ENCODE measurements around the gene KLRC1.
"Not testable (repeated sequence)": the region's sequence is repeated elsewhere in the genome, so short reads cannot be mapped to it uniquely, and the experiment has no call there.

KLRC1 gene

DNA sequence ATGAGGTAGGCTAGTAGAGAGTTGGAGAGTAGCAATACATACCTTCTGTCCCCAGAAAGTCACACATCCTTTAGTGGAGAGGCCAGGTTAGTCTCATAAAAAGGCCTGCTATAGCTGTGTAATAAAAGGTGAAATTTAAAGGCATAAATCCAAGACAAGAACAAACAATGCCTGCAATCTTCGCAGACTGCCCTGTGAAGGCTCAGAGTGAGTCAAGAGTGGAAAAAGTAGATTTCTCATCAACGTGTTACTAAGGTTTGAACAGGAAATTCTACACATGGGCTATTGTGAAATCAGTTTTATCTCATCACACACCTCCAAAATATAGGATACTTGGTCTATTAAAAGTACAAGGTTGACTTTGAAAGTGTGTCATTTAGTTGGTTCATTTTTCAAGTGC is at the start of gene KLRC1:
Gene KLRC1 (minus strand): TSS at position 222 of the 400 bp plus-strand sequence. CDS start 2,221 bp downstream, outside the sequence.
- no peak for DNase-seq

DNA sequence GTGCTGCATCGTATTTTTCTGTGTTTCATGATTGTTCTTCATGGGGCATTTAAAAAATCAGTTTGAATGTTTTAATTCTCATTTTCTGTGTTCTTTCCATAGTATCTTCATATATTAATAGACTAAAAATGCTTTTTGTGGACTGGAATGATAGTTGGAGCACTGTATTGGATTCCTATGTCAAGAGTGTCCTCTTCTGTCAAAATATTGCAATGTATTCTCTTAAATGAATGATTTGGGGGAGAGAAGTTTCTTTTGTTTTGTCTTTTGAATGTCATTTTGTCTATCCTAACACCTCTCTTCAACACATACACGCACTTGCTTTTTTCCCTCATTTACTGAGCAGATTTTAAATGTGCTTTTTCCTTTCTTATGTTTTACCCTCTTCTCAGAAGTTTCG is 47.9 kb upstream of the KLRC1 start:
- no peak for DNase-seq

DNA sequence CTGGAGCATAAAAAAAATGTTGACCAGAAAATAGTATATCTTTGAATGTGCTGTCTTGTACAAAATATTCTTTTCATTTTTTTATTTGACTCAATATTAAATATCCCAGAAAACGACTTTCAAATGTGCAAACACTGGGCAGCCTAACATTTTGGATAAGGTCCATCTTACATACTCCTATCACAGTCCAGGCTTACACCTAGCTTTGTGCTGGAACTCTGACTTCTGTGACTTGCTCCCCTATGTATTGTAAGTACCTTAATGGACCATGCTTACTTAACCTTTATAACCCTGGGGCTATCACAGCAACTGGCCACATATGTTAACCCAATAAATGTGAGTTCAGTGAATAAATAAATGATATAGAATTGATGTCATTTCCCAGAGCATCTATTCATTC is 44.9 kb upstream of the KLRC1 start:
- DNase-seq, result no peak

DNA sequence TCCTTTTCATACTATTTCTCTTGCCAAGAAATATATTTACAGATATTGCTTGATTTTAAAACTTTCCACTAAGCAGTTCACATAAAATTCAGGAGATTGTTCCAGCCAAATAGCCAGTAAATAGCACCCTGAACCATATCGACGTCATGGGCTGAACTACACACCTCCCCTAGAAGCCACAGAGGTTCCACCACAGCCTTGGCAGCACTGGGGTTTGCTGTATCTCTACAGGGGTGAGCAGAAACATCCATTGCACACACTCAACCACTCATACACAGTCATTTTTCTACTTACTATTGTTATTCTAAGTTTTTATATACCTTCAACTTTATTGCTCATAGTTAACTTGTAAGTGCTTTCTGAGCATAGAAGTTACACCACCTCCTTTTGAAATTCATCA is 44.4 kb upstream of the KLRC1 start:
- DNase-seq, result no peak

DNA sequence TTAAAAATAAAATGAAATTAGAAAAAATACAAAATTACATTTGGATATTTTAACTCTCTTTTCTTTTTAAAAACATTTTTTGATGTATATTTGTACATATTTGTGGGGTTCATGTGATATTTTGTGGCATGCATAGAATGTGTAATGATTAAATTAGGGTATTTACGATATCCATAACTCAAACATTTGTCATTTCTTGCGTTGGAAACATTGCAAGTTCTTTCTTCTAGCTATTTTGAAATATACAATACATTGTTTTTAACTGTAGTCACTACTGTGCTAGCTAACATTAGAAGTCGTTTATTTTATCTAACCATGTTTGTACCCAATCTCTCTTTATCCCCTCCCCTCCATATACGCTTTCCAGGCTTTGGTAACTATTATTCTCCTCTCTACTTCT is 38.6 kb upstream of the KLRC1 start:
- DNase-seq, result no peak

DNA sequence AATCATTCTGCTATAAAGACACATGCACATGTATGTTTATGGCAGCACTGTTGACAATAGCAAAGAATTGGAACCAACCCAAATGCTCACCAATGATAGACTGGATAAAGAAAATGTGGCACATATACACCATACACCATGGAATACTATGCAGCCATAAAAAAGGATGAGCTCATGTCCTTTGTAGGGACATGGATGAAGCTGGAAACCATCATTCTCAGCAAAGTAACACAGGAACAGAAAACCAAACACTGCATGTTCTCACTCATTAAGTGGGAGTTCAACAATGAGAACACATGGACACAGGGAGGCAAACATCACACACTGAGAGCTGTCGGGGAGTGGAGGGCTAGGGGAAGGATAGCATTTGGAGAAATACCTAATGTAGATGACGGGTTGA is 34.2 kb upstream of the KLRC1 start:
- DNase-seq, result not testable (repeated sequence)

DNA sequence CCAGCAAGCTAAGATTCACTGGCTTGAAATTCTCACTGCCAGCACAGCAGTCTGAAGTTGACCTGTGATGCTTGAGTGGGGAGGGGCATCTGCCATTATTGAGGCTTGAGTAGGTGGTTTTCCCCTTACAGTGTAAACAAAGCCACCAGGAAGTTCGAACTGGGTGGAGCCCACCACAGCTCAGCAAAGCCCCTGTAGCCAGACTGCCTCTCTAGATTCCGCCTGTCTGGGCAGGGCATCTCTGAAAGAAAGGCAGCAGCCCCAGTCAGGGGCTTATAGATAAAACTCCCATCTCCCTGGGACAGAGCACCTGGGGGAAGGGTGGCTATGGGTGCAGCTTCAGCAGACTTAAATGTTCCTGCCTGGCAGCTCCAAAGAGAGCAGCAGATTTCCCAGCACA is 28.7 kb upstream of the KLRC1 start:
- DNase-seq, result not testable (repeated sequence)

DNA sequence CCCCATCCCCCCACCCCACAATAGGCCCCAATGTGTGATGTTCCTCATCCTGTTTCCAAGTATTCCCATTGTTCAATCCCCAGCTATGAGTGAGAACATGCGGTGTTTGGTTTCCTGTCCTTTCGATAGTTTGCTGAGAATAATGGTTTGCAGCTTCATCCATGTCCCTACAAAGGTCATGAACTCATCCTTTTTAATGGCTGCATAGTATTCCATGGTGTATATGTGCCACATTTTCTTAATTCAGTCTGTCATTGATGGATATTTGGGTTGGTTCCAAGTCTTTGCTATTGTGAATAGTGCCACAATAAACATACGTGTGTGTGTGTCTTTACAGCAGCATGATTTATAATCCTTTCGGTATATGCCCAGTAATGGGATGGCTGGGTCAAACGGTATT is 19.6 kb upstream of the KLRC1 start:
- not testable (repeated sequence) for DNase-seq

DNA sequence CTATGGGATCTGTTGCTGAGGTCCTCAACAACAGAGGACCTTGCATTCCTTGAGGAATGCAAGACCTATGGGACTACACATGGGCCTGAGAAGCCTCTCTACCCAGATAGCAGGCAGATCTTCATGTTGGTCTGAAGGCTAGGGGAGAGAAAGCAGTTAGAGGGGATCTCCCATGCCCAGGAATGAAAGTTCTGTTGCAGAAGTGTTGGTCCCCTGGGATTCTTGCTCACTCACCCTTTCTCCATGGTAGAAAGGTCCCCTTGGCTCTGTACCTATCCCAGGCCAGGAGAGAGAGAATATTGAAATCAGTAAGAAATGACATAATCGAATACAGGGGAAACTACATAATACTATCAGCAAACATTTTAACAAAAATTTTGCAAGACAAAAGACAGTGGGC is 16.5 kb upstream of the KLRC1 start:
- no peak for DNase-seq

DNA sequence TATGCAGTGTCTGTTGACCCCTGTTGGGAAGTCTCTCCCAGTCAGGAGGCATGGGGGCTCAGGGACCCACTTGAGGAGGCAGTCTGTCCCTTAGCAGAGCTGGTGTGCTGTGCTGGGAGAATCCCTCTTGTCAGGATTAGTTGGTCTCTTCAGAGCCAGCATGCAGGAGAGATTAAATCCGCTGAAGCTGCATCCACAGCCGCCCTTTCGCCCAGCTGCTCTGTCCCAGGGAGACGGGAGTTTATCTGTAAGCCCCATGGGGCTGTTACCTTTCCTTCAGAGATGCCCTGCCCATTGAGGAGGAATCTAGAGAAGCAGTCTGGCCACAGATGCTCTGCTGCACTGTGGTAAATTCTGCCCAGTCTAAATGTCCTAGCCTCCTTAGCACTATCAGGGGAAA is 13.1 kb upstream of the KLRC1 start:
- no peak for DNase-seq

DNA sequence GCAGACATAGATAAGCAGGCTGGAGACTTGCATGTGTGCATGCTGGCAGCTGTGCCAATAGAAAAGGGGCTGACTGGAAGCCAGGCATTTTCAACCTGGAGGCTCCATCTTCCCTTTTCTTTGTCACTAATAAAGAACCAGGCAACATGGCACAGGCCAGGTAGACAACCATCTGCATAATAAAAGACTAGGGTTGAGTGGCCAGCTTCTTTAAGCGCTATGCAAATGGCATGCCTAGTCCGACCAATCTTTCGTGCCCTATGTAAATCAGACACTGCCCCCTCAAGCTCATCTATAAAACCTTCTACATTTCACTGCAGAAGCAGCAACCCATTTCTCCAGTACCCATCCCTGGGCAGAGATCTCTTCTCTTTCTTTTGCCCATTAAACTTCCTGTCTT is 4.6 kb upstream of the KLRC1 start:
- DNase-seq, result no peak

DNA sequence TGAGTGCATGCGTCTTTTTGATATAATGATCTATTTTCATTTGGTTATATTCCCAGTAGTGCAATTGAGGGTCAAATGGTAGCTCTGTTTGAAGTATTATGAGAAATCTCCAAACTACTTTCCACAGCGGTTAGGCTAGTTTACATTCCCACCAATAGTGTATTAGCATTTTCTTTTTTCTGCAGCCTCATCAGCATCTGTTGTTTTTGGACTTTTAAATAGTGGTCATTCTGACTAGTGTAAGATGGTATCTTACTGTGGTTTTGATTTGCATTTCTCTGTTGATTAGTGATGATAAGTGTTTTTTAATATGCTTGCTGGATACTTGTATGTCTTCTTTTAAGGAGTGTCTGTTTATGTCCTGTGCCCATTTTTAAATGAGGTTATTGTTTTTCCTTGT is 3.7 kb upstream of the KLRC1 start:
- no peak for DNase-seq

DNA sequence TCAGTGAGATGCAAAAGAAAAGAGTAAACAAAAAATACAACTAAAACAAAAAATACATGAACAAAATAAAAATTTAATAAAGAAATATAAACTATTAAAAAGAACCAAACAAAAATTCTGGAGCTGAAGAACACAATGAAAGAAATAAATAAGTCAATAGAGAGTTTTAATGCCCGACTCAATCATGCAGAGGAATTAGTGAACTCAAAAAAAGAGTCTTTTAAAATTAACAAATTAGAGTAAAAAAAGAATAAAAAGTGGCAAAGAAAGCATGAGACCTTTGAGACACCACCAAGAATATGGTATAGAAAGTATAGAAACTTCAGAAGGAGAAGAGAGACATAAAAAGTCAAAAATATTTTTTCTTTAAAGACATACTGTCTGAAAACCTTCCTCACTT is 2.6 kb upstream of the KLRC1 start:
- DNase-seq, result no peak

DNA sequence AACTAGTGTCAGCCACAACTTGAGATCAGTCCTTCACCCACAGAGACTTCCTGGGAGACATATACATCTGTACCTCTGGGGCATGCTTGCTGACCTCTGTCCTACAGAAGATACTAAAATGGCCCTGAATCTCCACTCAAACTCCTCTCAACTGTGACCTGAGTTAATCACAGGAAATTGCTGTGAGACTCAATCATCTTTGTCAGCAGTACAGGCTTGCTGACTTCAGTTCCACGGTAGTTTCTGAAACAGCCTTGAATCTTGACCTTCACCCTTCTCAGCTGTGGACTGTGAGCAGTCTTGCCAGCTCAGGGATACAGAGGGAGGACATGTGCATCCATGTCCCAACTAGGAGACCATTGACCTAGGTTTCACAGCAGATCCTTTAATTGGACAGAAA is 1.4 kb upstream of the KLRC1 start:
- no peak for DNase-seq

DNA sequence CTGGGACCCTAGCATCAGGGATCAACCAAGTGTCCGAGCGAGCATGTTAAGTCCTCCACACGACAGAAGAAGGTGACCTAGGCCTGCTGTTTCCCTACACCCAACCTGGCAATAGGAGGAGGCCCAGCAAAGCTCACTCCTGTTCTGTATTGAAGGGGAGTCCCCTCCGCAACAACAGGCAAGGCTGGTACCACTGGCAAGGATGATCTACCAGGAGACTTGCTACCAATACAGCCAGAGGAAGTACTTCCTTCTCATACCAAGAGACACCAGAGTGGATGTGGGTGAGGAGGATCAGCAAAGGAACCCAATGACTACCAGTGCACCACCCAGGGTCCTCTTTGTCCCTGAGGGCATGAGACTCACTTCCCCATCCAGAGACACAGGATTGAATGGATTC is 4.9 kb downstream of the KLRC1 start:
- DNase-seq, result no peak

DNA sequence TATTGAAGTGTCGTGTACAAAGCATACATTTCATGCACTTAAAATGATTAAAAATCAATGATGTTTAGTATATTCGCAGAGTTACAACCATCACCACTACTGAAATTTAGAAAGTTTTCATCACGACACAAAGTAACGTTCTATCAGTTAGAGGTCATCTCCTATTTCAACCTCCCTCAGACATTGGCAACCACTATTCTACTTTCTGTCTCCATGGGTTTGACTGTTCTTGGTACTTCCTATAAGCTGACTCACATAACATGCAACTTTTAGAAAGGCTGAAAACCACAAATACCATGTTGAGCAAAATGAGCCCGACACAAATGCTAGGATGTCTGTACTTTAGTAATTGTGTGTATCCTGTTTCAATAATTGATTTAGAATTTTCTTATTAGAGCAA is 7.1 kb downstream of the KLRC1 start:
- DNase-seq, result not testable (repeated sequence)

DNA sequence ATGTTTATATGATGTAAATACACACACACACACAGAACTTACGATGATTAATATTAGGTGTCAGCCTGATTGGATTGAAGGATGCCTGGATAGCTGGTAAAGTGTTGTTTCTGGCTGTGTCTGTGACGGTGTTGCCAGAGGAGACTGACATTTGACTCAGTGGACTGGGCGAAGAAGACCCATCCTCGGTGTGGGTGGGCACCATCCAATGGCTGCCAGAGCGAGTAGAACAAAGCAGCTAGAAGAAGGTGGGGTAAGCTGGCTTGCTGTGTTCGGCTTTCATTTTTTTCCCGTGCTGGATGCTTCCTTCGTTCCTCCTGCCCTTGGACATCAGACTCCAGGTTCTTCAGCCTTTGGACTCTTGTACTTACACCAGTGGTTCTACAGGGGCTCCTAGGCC is 12.0 kb downstream of the KLRC1 start:
- DNase-seq, result not testable (repeated sequence)

DNA sequence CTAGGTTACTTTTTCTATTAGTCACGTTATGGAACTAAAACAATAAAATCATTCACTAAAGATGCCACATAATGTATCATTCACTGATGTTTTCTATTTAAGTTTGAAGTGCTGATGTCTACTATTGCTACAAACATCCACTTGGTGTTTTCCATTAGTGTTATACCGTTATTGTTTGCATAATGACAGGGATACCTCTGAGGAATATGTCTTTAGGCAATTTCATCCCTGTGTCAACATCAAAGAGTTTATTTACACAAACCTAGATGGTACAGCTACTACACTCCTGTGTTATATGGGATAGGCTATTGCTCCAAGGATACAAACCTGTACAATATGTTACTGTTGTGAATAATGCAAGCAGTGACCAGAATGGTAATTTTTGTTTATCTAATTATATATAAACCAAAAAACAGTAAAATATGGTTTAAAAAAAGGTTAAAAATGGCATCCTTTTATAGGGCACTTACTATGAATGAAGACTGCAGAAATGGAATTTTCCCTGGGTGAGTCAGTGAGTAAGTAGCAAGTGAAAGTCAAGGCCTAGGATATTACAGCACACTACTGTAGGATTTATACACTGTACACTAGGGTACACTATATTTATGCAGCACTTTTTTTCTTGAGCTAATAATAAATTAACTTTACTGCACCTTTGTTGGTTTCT is 13.4 kb downstream of the KLRC1 start:
- DNase-seq, result not testable (repeated sequence)

DNA sequence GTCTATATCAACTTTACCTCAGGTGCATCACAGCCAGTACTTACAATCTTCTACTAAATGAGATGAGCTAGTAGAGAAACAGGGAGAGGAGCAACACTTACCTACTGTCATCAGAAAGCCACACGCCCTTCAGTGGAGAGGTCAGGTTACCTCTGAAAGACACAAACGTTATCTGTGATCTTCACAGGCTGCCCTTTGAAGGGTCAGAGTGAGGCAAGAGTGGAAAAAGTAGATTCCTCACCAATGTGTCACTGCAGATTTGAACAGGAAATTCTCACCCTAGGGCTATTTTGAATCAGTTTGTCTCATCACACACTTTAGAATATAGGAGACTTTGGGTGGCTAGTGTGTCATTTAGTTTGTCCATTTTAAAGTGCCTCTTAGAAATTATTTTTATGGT is 15.6 kb downstream of the KLRC1 start:
- DNase-seq, result not testable (repeated sequence)

DNA sequence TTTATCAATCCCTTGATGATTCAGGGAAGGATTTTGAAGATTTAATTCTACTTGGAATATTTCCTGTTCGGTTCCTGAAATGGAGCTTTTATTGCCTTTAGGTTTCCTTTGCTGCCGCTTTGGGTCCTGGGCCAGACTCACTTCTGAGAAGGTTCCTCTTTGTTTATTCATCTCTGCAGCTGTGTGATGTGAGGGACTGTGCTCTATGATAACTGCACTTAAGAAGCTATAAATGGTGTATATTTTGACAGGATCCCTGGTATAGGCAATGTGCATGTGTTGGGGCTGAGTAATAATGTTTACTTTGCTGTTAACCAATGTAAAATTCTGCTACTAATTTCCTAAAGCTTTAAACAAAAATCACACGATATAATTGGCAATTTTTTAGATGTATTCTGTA is 17.4 kb downstream of the KLRC1 start, which contains the start of gene KLRC2:
Gene KLRC2 (minus strand): TSS at position 195 of the 400 bp plus-strand sequence. CDS start 24 bp downstream, at position 171.
- DNase-seq, result not testable (repeated sequence)

DNA sequence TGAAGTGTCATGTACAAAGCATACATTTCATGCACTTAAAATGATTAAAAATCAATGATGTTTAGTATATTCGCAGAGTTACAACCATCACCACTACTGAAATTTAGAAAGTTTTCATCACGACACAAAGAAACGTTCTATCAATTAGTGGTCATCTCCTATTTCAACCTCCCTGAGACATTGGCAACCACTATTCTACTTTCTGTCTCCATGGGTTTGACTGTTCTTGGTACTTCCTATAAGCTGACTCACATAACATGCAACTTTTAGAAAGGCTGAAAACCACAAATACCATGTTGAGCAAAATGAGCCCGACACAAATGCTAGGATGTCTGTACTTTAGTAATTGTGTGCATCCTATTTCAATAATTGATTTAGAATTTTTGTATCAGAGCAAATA is 22.6 kb downstream of the KLRC1 start:
- DNase-seq, result not testable (repeated sequence)

DNA sequence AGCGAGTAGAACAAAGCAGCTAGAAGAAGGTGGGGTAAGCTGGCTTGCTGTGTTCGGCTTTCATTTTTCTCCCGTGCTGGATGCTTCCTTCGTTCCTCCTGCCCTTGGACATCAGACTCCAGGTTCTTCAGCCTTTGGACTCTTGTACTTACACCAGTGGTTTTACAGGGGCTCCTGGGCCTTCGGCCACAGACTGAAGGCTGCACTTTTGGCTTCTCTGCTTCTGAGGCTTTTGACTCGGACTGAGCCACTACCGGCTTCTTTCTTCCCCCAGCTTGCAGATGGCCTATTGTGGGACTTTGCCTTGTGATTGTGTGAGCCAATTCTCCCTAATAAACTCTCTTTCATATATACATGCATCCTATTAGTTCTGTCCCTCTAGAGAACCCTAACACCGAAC is 27.2 kb downstream of the KLRC1 start:
- not testable (repeated sequence) for DNase-seq

DNA sequence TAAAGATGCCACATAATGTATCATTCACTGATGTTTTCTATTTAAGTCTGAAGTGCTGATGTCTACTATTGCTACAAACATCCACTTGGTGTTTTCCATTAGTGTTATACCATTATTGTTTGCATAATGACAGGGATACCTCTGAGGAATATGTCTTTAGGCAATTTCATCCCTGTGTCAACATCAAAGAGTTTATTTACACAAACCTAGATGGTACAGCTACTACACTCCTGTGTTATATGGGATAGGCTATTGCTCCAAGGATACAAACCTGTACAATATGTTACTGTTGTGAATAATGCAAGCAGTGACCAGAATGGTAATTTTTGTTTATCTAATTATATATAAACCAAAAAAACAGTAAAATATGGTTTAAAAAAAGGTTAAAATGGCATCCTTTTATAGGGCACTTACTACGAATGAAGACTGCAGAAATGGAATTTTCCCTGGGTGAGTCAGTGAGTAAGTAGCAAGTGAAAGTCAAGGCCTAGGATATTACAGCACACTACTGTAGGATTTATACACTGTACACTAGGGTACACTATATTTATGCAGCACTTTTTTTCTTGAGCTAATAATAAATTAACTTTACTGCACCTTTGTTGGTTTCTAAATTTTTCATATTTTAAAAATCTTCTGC is 28.8 kb downstream of the KLRC1 start:
- DNase-seq, result not testable (repeated sequence)

DNA sequence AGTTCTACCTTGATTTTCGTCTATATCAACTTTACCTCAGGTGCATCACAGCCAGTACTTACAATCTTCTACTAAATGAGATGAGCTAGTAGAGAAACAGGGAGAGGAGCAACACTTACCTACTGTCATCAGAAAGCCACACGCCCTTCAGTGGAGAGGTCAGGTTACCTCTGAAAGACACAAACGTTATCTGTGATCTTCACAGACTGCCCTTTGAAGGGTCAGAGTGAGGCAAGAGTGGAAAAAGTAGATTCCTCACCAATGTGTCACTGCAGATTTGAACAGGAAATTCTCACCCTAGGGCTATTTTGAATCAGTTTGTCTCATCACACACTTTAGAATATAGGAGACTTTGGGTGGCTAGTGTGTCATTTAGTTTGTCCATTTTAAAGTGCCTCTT is 31.0 kb downstream of the KLRC1 start:
- DNase-seq, result not testable (repeated sequence)

DNA sequence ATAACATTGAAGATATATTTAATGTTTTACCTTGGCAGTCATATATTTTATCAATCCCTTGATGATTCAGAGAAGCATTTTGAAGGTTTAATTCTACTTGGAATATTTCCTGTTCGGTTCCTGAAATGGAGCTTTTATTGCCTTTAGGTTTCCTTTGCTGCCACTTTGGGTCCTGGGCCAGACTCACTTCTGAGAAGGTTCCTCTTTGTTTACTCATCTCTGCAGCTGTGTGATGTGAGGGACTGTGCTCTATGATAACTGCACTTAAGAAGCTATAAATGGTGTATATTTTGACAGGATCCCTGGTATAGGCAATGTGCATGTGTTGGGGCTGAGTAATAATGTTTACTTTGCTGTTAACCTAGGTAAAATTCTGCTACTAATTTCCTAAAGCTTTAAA is 32.8 kb downstream of the KLRC1 start, which contains the start of gene KLRC3:
Gene KLRC3 (minus strand): TSS at position 262 of the 400 bp plus-strand sequence. CDS start 45 bp downstream, at position 217.
- not testable (repeated sequence) for DNase-seq

All from activated effector memory CD4-positive, alpha-beta T cell treated with anti-CD3 and anti-CD28 coated beads, Interleukin-2, amount 50 U/mL, for 16 hours (primary cell).